Measurements from ENCODE around the gene PDCD11.
"Not testable (repeated sequence)": the region's sequence is repeated elsewhere in the genome, so short reads cannot be mapped to it uniquely, and the experiment has no call there.

PDCD11 gene

GRCh38 chr10:103416436-103417147, 20.2 kb downstream of the PDCD11 start:
- DNase-seq: no peak

GRCh38 chr10:103417148-103417469, 20.7 kb downstream of the PDCD11 start:
- DNase-seq: not testable (repeated sequence)

GRCh38 chr10:103417601-103418000, 21.2 kb downstream of the PDCD11 start:
- no peak for DNase-seq

- no peak for DNase-seq
These were observed 22.7 kb downstream of the PDCD11 start for GRCh38 chr10:103419101-103419500.

GRCh38 chr10:103423748-103424147, 27.3 kb downstream of the PDCD11 start:
- no peak for DNase-seq

DNA sequence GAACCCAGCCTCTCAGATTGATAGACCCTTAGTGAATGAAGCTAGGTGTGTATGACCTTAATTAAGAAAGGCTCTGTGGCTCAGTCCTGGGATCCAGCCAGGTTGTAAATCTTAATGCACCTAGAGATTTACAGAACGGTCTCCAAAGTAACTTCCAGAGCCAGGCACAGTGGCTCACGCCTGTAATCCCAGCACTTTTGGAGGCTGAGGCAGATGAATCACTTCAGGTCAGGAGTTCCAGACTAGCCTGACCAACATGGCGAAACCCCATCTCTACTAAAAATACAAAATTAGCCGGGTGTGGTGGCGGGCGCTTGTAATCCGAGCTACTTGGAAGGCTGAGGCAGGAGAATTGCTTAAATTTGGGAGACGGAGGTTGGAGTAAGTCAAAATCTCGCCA, 31.4 kb downstream of the PDCD11 start:
- no peak for DNase-seq

DNA sequence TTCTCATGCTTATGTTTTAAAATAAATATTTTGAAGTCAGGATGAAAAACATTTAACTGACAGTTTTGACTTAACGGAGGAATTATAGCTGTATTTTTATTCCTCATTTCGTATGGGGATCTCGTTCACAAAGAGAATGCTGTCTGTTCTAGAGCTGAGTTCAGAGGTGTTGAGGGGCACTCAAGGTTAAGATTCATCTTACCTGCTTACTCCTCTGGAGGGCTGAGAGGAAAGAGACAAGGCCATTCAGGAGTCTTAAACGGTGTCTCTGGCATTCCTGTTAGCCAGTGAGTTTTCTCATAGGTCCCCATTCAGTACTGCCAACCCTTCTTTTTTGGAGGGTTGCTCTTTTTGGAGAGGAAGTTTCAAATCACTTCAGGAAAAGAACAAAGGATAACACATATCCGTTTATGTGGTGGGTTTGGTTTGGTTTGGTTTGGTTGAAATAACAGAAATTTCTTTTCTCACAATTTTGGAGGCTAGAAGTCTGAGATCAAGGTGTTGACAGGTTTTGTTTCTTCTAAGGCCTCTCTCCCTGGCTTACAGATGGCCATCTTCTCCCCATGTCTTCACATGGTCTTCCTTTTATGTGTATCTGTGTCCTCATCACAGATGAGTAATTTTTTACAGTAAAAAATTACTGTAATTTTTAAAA, 32.7 kb downstream of the PDCD11 start:
- DNase-seq: no peak

DNA sequence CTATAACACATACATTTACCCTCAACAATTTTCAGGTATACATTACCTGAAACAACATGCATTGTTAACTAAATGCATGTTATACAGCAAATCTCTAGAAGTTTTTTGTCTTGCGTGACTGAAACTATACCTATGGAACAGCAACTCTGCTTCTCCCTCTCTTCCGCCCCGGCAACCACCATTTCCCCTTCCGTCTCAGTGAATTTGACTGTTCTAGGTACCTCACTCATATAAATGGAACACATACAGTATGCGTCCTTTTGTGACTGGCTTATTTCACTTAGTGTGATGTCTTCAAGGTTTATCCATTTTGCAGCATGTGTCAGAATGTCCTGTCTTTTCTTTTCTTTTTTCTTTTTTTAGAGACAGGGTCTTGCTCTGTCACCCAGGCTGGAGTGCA, 33.2 kb downstream of the PDCD11 start:
- DNase-seq: no peak

GRCh38 chr10:103431902-103432301, 35.5 kb downstream of the PDCD11 start:
- DNase-seq: no peak

DNA sequence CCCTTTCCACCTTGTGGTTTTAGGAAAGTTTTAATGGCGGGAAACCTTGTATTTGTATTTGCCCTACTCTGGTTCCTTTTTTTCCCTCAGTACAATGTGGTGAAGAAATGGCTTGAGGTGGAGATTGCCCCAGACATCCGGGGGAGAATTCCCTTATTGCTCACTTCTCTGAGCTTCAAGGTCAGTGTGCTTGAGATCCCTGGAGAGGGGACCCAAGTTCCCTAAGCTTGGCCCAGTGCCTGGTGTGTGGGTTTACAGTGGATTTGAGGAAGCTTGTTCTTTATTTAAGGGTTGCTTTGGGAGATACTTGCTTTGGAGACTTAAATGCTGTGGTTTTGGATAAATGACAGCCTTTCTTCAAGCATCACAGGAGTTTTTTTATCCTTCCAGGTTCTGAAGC, 37.4 kb downstream of the PDCD11 start:
- DNase-seq: no peak

DNA sequence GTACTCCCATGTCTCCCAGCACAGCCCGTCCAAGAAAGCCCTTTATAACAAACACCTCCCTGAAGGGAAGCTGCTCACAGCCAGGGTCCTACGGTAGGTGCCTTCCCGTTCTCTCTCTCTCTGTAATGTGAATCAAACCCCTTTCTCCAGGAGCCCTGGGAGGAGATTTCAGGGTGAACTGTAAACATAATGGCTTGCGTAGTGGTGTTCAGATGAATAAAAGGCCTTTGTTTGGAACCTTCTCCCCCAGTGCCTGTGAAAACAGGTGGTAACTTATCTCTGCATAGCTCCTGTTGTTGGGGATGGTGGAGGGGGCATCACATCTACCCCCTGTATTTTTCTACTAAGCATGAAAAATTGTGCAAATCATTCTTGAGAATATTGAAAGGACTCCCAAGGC, 43.4 kb downstream of the PDCD11 start:
- DNase-seq: no peak

DNA sequence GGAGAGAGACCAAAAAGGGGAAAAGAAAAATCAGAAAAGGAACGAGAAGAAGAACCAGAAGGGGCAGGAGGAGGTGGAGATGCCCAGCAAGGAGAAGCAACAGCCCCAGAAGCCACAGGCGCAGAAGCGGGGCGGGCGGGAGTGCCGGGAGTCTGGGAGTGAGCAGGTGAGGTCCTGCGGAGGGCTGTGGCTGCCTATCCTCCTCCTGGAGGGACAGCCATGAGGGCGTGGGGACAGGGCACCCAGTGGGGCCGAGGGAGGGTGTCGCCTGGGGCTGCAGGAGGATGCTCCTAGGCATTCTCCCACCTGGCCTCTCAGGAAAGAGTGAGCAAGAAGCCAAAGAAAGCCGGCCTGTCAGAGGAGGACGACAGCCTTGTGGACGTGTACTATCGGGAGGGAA, 44.0 kb downstream of the PDCD11 start:
- DNase-seq: no peak

- DNase-seq: no peak
These were observed 44.8 kb downstream of the PDCD11 start for GRCh38 chr10:103441206-103441605.

DNA sequence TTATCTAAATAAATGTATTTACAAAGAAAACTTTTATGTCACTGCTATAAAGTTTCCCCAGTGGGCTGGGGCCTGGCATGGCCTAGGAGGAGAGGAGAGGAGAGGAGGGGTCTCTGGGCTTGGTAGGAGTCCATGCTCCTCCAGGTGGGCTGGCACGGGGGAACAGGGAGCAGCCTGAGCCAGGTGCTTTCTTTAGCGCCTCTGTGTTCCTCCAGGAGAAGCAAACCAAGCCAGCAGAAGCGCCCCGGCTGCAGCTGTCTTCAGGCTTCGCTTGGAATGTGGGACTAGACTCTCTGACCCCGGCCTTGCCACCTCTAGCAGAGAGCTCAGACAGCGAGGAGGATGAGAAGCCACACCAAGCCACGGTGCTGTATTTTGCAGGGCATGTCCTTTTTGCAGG, 45.2 kb downstream of the PDCD11 start:
- no peak for DNase-seq

GRCh38 chr10:103442031-103442461, 45.6 kb downstream of the PDCD11 start:
- no peak for DNase-seq

DNA sequence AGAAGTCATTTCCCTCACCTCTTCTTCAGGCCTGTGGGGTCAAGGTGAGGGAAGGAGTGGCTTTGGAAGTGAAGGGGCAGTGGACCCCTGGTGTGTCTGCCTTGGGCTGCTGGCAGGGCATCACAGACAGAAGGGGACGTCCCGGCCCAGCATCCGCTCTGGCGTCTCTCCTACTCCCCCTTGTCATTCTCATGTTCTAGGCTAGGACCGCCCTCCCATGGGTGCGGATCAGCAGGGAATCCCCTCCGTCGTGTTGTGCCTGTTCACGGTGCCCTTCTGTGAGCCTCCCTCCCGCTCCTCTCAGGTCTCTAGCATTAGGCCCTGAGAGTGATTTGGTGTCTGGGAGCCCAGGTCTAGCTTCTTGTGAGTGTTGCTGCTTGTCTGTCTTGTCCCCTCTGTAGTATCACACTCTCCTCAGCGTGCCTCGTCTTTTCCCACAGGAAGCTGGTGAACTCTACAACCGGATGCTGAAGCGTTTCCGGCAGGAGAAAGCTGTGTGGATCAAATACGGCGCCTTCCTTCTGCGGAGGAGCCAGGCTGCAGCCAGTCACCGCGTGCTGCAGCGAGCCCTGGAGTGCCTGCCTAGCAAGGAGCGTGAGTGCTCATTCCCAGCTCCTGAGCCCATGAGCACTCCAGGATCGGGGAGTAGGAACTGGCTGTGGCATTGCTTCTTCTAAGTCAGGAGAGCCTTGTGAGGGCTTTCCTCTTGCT, 47.2 kb downstream of the PDCD11 start:
- DNase-seq: no peak

DNA sequence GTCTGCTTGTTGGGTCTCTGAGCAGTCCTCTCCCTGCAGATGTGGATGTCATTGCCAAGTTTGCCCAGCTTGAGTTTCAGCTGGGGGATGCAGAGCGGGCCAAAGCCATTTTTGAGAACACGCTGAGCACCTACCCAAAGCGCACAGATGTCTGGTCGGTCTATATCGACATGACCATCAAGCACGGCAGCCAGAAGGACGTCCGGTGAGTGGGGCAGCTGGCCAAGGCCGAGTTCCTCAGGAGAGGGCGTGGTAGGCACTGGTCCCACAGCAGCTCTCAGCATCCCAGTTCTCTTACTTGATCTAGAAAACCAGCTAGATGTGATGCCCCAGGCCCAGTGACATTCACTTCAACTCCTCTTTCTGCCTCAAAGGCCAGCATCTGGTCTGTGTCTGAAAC, 48.1 kb downstream of the PDCD11 start:
- no peak for DNase-seq

DNA sequence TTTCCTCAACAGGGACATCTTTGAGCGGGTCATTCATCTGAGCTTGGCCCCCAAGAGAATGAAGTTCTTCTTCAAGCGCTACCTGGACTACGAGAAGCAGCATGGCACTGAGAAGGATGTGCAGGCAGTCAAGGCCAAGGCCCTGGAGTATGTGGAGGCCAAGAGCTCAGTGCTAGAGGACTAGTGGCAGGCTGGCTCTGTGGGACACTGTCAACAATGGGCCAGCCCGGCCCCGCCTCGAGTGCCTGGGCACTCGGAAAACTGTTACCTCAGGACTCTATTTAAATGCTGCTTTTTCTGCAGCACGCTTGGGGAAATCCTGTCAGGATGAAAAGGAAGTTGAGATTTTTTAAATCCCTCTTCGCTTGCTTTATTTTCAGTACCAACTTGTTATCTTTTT, 48.9 kb downstream of the PDCD11 start:
- DNase-seq: no peak

- no peak for DNase-seq
These were observed 49.5 kb downstream of the PDCD11 start for GRCh38 chr10:103445767-103446567.

DNA sequence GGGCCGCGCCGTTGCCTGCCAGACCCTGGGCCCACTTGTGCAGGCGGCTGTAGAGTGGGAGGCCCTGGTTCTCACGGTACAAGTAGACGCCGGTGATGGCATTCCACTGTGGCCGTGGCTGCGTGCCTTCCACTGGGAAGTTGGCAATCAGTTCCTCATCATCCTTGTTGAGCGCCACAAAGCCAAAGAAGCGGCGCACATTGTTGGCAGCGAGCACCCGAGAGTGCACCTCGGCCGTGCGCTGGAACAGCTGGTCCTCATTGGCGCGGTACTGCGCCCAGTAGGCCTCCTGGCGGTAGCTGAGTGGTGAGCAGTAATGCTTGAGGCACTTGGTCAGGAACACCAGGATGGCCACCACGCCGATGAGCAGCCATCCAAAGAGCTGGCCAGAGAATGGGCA, 50.8 kb downstream of the PDCD11 start:
- no peak for DNase-seq

DNA sequence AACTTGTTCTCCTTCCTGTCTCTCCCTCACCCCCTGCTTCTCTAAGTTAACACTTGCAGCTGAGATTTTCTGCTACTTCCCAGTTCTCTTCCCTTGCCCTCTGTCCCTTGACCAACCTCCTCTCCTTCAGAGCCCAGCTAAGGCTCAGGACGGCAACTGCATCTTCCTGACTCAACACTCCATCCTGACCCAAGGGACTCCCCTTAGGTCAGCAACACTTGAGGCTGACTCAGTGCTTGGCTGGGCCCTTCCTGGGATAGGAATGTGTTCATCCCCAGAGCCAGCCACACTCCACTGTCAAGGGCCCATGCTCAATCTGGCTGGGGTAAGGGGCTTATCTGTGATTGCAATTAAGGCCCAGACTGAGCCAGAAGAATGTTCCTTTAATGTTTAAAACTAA, 52.3 kb downstream of the PDCD11 start:
- no peak for DNase-seq

DNA sequence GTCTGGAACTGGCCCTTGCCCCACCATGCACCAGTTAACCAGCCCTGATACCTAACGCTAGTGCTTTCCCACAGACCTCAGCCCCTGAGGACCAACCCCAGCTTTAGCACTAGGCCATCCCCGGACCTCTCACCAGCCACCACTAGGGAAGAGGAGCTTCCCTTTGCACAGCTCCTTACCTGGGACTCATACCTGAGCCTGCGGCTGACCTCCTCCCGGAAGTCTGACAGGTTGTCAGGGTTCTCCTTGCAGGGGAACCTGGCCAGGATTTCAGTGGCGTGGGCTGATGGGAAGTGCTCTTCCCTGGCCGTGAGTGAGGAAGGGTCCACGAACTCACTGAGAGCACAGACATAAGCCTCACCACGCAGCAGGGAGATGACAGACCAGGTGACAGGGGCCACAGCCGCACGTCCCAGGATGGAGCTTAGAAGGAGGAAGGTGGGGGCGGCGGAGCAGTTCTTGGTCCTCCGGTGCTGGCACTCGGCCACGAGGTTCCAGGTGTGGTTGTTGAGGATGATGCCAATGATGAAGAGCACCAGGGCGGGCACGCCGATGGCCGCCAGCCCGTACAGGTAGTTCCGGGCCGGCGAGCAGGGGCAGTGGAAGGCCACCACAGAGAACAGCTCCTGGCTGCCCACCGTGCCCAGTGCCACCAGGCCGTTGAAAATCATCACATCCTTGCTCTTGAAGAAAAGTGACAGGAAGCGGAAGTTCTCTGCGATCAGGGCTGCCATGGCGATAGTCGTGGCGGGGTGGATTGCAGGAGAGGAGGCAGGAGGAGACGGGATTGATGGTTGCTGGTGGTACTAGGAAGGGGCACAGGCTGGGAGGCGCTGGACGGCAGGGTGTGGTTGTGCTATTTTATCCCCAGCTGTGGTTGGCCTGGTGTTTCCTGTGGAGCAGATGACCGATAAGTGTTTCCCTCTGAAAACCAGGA, 53.0 kb downstream of the PDCD11 start:
- no peak for DNase-seq
